K562 (cell line): ENCODE data around the gene VEGFB. TPM values are rescaled to one million over a fixed set of nuclear protein-coding genes. Genes with fewer than 3 reads are reported as not detected.

ENCODE experiments used
- CCNT2 ChIP-seq: IDR thresholded peaks from 2 replicates; pipeline ENCODE4 v1.6.1; 2011; ENCODE audit warnings: borderline replicate concordance, low read depth, mild to moderate bottlenecking, moderate library complexity, mixed read lengths, low read length; ENCODE audit not compliant: insufficient read length; ENCODE audit errors: extremely low read depth
- FOXK1 ChIP-seq: sonication (generic); formaldehyde crosslinking; IDR thresholded peaks from 2 replicates; pipeline ENCODE4 v1.8.0; 2022; ENCODE audit warnings: missing genetic modification reagents, mild to moderate bottlenecking, borderline replicate concordance
- GABPB1 ChIP-seq: sonication (generic); formaldehyde crosslinking; IDR thresholded peaks from 2 replicates; pipeline ENCODE4 v1.8.0; 2022; ENCODE audit warnings: mild to moderate bottlenecking, missing genetic modification reagents
- HIVEP1 ChIP-seq: fragments of 250-450 bp; sonication (Bioruptor Pico); IDR thresholded peaks from 2 replicates; pipeline ENCODE4 v1.4.0; 2020; ENCODE audit warnings: mild to moderate bottlenecking
- KDM1A ChIP-seq, 2 experiments: fragments of 450-650 bp; IDR thresholded peaks; 2 replicates each; pipeline ENCODE4 v1.6.1; 2016; ENCODE audit warnings: mild to moderate bottlenecking in 2 of 2
- PCBP1 ChIP-seq: fragments of 200-400 bp; formaldehyde crosslinking; IDR thresholded peaks from 2 replicates; pipeline ENCODE4 v1.6.1; 2018; ENCODE audit warnings: mild to moderate bottlenecking, low read depth, low read length; ENCODE audit not compliant: poor library complexity, severe bottlenecking
- POLR2H ChIP-seq: IDR thresholded peaks from 2 replicates; pipeline ENCODE4 v1.6.1; 2016; ENCODE audit warnings: missing genetic modification characterization, low read depth, mild to moderate bottlenecking, control low read depth, missing compliant biosample characterization, moderate library complexity
- SP1 ChIP-seq: sonication (generic); formaldehyde crosslinking; IDR thresholded peaks from 2 replicates; pipeline ENCODE4 v1.8.1; 2022; ENCODE audit warnings: mild to moderate bottlenecking, missing genetic modification reagents
- TAF9B ChIP-seq: fragments of 450-650 bp; IDR thresholded peaks from 2 replicates; pipeline ENCODE4 v1.6.1; 2018; ENCODE audit warnings: mild to moderate bottlenecking; ENCODE audit not compliant: partially characterized antibody
- TOE1 ChIP-seq, 2 experiments: fragments of 450-650 bp in 1 of 2; sonication (generic) in 1 of 2; formaldehyde crosslinking in 1 of 2; IDR thresholded peaks; 2 replicates each; pipeline versions ENCODE4 v1.7.1 to v1.8.0; 2016 to 2022; ENCODE audit warnings: borderline replicate concordance in 2 of 2, mild to moderate bottlenecking in 2 of 2, antibody characterized with exemption in 1 of 2, inconsistent platforms in 1 of 2, low read depth in 1 of 2, missing genetic modification reagents in 1 of 2, moderate library complexity in 1 of 2
- ZBTB17 ChIP-seq: fragments of 450-650 bp; formaldehyde crosslinking; IDR thresholded peaks from 2 replicates; pipeline ENCODE4 v1.4.0; 2020; ENCODE audit warnings: mild to moderate bottlenecking
- polyA plus RNA-seq, 8 experiments: library from polyadenylated mRNA; depleted of rRNA in 4 of 8; stranded (reverse) in 5 of 8; unstranded in 3 of 8; fragments of >200 nt; fragmentation: Nextera tagmentation in 2 of 8; fragmentation: Illumina TruSeq in 1 of 8; extraction: Ambion mirVana in 2 of 8; extraction: Trizol in 1 of 8; gene quantifications; 2 replicates each; pipeline versions ENCODE4 v1.2.1 to v1.2.3, GENCODE V29; 2011 to 2014; ENCODE audit warnings: inconsistent platforms in 1 of 8, missing spikeins in 1 of 8
- total RNA-seq, 7 experiments: library from RNA; depleted of rRNA in 6 of 7; stranded (reverse); fragments of >200 nt in 6 of 7; fragmentation: Illumina TruSeq in 2 of 7; extraction: Trizol in 2 of 7; gene quantifications; 2 replicates each; pipeline versions ENCODE4 v1.2.1 to v1.2.3, GENCODE V29; 2011 to 2021; ENCODE audit warnings: low replicate concordance in 1 of 7
- TF ChIP-seq, protein P1 (sequence below): sonication (generic); formaldehyde crosslinking; IDR thresholded peaks from 2 replicates; pipeline ENCODE4 v1.8.1; 2023; ENCODE audit warnings: mild to moderate bottlenecking, missing genetic modification reagents, moderate library complexity
- TF ChIP-seq, protein P2 (sequence below): sonication (generic); formaldehyde crosslinking; IDR thresholded peaks from 2 replicates; pipeline ENCODE4 v1.5.0; 2020; ENCODE audit warnings: missing genetic modification reagents
- TF ChIP-seq, protein P3 (sequence below), 2 experiments: fragments of 450-650 bp in 1 of 2; sonication (generic) in 1 of 2; formaldehyde crosslinking in 1 of 2; IDR thresholded peaks; 2 replicates each; pipeline versions ENCODE4 v1.7.1 to v1.9.0; 2016 to 2022; ENCODE audit warnings: inconsistent platforms in 1 of 2, mild to moderate bottlenecking in 1 of 2, missing genetic modification reagents in 1 of 2

VEGFB gene
- total and polyA plus RNA-seq, 9 of the 15 experiments (the other 6 are each of a cell fraction or from before 2014, with no cell fraction given): 11.0 to 83.4 (median 25.7) TPM

DNA sequence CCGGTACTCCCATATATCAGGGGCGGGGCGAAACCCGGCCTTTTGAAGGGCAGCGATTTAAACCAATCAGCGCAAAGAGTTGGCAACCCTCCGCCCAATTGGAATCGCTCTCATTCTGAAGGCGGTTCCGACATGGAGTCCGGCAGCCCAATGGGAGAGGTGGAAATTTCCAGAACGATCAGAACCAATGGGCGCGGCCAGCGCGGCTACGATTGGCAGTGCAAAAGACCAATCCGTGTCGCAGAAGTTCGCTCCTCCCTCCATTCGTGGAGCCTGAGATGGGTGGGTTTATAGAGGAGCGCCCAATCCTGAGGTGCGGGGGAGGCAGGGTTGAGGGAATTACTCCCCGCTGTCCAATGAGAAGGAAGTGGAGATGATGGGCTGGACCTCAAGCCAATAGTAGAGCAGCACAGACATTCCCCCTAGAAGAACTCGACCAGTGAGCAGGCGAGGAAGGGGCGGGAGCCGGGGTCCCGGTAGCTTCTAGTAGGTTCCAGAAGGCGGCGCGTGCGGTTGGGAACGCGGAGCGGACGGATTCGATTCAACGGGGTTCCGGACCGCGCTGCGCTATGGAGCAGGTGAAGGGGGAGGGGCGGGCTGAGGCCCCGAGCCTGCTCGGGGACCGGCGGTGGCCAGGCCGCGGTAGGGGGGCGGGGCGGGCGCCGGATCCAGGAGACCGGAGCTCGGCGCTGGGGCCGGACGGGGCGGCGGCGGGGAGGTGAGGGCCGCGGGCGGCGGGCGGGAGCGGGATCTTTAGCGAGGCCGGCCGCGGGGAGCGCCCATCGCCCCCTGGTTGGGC, 48.5 kb upstream of the VEGFB start, which contains the start of gene STIP1 (continued):
- peak; percentile 95 for TF ChIP-seq SP1 (CRISPR knock-in tag)
- TF ChIP-seq TAF9B: peak; percentile 32
- no peak for TF ChIP-seq HIVEP1 (CRISPR knock-in tag)
- no peak for TF ChIP-seq KDM1A (IDR thresholded peaks at IDR 0.05)
- 0 out of 2 replicates have a peak, but pooled peaks have one; percentile 40 for TF ChIP-seq ZBTB17 (CRISPR knock-in tag)
- TF ChIP-seq, protein P1, sequence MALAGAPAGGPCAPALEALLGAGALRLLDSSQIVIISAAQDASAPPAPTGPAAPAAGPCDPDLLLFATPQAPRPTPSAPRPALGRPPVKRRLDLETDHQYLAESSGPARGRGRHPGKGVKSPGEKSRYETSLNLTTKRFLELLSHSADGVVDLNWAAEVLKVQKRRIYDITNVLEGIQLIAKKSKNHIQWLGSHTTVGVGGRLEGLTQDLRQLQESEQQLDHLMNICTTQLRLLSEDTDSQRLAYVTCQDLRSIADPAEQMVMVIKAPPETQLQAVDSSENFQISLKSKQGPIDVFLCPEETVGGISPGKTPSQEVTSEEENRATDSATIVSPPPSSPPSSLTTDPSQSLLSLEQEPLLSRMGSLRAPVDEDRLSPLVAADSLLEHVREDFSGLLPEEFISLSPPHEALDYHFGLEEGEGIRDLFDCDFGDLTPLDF (CRISPR knock-in tag): 0 out of 2 replicates have a peak, but pooled peaks have one; percentile 39
- TF ChIP-seq, protein P2, sequence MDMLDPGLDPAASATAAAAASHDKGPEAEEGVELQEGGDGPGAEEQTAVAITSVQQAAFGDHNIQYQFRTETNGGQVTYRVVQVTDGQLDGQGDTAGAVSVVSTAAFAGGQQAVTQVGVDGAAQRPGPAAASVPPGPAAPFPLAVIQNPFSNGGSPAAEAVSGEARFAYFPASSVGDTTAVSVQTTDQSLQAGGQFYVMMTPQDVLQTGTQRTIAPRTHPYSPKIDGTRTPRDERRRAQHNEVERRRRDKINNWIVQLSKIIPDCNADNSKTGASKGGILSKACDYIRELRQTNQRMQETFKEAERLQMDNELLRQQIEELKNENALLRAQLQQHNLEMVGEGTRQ (CRISPR knock-in tag): no peak
- TF ChIP-seq POLR2H: peak; percentile 77; the same call in 1 of the 2 replicates
- TF ChIP-seq, protein P3, sequence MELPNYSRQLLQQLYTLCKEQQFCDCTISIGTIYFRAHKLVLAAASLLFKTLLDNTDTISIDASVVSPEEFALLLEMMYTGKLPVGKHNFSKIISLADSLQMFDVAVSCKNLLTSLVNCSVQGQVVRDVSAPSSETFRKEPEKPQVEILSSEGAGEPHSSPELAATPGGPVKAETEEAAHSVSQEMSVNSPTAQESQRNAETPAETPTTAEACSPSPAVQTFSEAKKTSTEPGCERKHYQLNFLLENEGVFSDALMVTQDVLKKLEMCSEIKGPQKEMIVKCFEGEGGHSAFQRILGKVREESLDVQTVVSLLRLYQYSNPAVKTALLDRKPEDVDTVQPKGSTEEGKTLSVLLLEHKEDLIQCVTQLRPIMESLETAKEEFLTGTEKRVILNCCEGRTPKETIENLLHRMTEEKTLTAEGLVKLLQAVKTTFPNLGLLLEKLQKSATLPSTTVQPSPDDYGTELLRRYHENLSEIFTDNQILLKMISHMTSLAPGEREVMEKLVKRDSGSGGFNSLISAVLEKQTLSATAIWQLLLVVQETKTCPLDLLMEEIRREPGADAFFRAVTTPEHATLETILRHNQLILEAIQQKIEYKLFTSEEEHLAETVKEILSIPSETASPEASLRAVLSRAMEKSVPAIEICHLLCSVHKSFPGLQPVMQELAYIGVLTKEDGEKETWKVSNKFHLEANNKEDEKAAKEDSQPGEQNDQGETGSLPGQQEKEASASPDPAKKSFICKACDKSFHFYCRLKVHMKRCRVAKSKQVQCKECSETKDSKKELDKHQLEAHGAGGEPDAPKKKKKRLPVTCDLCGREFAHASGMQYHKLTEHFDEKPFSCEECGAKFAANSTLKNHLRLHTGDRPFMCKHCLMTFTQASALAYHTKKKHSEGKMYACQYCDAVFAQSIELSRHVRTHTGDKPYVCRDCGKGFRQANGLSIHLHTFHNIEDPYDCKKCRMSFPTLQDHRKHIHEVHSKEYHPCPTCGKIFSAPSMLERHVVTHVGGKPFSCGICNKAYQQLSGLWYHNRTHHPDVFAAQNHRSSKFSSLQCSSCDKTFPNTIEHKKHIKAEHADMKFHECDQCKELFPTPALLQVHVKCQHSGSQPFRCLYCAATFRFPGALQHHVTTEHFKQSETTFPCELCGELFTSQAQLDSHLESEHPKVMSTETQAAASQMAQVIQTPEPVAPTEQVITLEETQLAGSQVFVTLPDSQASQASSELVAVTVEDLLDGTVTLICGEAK (IDR thresholded peaks at IDR 0.05): peak; percentile 70
- TF ChIP-seq, protein P3 (CRISPR knock-in tag; IDR thresholded peaks at IDR 0.05): no peak
- peak; percentile 13 for TF ChIP-seq CCNT2
- no peak for TF ChIP-seq FOXK1 (CRISPR knock-in tag)
- TF ChIP-seq PCBP1: peak; percentile 26
- TF ChIP-seq GABPB1: peak; percentile 41; the same call in 1 of the 2 replicates
- 0 out of 2 replicates have a peak, but pooled peaks have one; percentile 6 for TF ChIP-seq TOE1 (IDR thresholded peaks at IDR 0.05; ENCODE audit: borderline replicate concordance)
- TF ChIP-seq TOE1 (CRISPR knock-in tag; IDR thresholded peaks at IDR 0.05; ENCODE audit: borderline replicate concordance, low read depth): no peak
